Activated naive CD4-positive, alpha-beta T cell treated with anti-CD3 and anti-CD28 coated beads, Interleukin-2, amount 50 U/mL, for 24 hours (primary cell): Measurements from ENCODE around the gene PCED1B.
A peak's percentile ranks its signal among the peaks of the same experiment; 100 is the strongest.
"Not testable (repeated sequence)": the region's sequence is repeated elsewhere in the genome, so short reads cannot be mapped to it uniquely, and the experiment has no call there.

Experiments used
- H3K27ac Mint-ChIP-seq: one replicate; pipeline ENCODE4 v1.8.0; 2021; ENCODE audit warnings: mild to moderate bottlenecking, mixed read lengths
- H3K27me3 Mint-ChIP-seq: one replicate; pipeline ENCODE4 v1.8.0; 2021; ENCODE audit warnings: mixed read lengths
- H3K36me3 Mint-ChIP-seq: one replicate; pipeline ENCODE4 v1.8.0; 2021; ENCODE audit warnings: mixed read lengths
- H3K4me1 Mint-ChIP-seq: one replicate; pipeline ENCODE4 v1.8.0; 2021; ENCODE audit warnings: mixed read lengths
- H3K4me3 Mint-ChIP-seq: one replicate; pipeline ENCODE4 v1.8.0; 2021; ENCODE audit warnings: mild to moderate bottlenecking, mixed read lengths
- H3K9me3 Mint-ChIP-seq: one replicate; pipeline ENCODE4 v1.8.0; 2021; ENCODE audit warnings: mixed read lengths

The PCED1B gene, protein sequence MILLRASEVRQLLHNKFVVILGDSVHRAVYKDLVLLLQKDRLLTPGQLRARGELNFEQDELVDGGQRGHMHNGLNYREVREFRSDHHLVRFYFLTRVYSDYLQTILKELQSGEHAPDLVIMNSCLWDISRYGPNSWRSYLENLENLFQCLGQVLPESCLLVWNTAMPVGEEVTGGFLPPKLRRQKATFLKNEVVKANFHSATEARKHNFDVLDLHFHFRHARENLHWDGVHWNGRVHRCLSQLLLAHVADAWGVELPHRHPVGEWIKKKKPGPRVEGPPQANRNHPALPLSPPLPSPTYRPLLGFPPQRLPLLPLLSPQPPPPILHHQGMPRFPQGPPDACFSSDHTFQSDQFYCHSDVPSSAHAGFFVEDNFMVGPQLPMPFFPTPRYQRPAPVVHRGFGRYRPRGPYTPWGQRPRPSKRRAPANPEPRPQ

DNA sequence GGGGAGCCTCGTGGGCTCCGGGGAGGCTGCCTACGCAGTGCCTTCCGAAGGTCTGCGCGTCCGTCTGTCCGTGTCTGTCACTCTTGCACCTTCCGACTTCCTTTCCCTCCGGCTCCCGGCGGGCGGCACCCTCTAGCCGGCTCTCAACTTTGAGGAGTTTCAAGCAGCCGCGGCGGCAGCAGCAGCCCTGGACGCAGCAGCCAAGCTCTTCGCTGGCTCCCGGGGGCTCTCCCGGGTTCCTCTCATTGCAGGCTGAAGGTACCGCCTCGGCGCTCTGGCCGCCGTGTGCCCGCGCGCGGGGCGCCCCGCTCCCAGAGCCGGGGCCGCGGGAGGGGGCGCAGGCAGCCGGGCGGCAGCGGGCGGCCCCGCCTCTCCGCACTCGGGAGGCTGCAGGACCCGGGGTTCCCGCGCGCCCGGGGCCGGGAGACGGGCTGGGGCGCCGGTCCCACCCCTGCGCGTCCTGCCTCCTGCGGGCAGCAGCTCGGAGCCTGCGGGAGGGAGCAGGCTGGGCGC lies at the start of gene PCED1B, which contains the start of gene AMIGO2:
PCED1B (plus strand) TSS at position 154 of the 513 bp plus-strand sequence. CDS start 155,443 bp downstream, outside the sequence.
AMIGO2 (minus strand) TSS at position 492 of the 513 bp plus-strand sequence. CDS start 957 bp downstream, outside the sequence.
- H3K4me3 Mint-ChIP-seq = peak within 1 kb of the TSS; percentile 100
- peaks cover 19% of the 10 kb centered on the region for H3K36me3 Mint-ChIP-seq
- H3K27ac Mint-ChIP-seq = peak within 1 kb of the TSS; percentile 99
- no peaks in the 10 kb centered on the region for H3K27me3 Mint-ChIP-seq
- H3K4me1 Mint-ChIP-seq = peaks cover 77% of the 10 kb centered on the region
- no peaks in the 10 kb centered on the region for H3K9me3 Mint-ChIP-seq

DNA sequence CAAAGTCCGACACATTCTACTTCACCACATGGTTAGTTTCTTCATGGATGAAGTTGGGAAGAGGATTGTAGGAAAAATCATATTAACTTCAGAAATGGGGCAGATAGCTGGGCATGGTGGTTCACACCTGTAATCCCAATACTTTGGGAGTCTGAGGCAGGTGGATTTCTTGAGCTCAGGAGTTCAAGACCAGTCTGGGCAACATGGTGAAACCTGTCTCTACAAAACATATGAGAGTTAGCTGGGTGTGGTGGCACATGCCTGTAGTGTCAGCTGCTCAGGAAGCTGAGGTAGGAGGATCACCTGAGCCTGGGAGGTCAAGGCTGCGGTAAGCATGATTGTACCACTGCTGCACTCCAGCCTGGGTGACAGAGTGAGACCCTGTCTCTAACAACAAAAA lies 49.5 kb upstream of the PCED1B start:
- no peak overlapping the region for H3K4me3 Mint-ChIP-seq
- no peaks in the 10 kb centered on the region for H3K36me3 Mint-ChIP-seq
- peaks cover 36% of the 10 kb centered on the region for H3K4me1 Mint-ChIP-seq
- H3K27ac Mint-ChIP-seq = no peak overlapping the region
- H3K27me3 Mint-ChIP-seq = peaks cover 1% of the 10 kb centered on the region
- H3K9me3 Mint-ChIP-seq = no peaks in the 10 kb centered on the region

DNA sequence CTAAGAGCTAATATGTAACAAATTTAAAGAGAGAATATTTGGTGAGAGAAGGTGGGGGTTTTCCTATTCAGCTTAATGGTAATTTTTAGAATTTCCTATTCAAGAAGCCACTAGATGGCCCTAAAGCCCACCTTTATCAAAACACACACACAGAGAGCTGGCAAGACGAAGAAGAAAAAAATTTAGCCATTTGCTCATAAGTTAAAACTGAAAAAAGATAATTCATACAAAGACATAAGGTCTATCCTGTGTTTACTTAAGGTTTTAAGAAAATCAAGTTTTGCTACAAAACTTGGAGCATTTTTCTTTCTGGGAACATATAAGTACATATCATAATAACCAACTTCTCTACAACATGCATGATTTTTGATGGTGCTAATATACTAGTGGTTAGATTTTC lies 46.8 kb upstream of the PCED1B start:
- peaks cover 46% of the 10 kb centered on the region for H3K4me1 Mint-ChIP-seq
- H3K36me3 Mint-ChIP-seq = no peaks in the 10 kb centered on the region
- H3K4me3 Mint-ChIP-seq = peak overlapping the region; percentile 0
- H3K9me3 Mint-ChIP-seq = no peaks in the 10 kb centered on the region
- peak overlapping the region; percentile 6 for H3K27ac Mint-ChIP-seq
- no peaks in the 10 kb centered on the region for H3K27me3 Mint-ChIP-seq

DNA sequence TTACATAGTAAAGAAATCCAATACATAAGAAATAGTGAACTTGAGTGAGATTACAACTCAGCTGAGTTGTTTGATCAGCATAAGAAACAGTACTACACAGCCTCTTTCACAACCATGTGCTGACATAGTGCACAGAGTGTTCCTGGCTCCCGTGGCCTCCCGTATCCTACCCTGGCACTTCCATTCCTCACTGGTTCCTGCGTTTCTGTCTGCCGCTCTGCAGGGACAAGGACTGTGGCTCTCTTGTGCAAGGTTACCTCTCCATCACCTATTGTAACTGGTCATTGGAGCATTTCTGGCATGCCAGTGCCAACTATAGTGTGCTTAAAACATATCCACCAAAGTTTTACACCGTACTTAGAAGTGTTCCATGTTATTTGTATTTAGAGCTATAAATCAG lies 46.3 kb upstream of the PCED1B start:
- no peaks in the 10 kb centered on the region for H3K27me3 Mint-ChIP-seq
- H3K9me3 Mint-ChIP-seq = no peaks in the 10 kb centered on the region
- peak overlapping the region; percentile 85 for H3K27ac Mint-ChIP-seq
- no peaks in the 10 kb centered on the region for H3K36me3 Mint-ChIP-seq
- peak overlapping the region; percentile 53 for H3K4me3 Mint-ChIP-seq
- H3K4me1 Mint-ChIP-seq = peaks cover 47% of the 10 kb centered on the region

DNA sequence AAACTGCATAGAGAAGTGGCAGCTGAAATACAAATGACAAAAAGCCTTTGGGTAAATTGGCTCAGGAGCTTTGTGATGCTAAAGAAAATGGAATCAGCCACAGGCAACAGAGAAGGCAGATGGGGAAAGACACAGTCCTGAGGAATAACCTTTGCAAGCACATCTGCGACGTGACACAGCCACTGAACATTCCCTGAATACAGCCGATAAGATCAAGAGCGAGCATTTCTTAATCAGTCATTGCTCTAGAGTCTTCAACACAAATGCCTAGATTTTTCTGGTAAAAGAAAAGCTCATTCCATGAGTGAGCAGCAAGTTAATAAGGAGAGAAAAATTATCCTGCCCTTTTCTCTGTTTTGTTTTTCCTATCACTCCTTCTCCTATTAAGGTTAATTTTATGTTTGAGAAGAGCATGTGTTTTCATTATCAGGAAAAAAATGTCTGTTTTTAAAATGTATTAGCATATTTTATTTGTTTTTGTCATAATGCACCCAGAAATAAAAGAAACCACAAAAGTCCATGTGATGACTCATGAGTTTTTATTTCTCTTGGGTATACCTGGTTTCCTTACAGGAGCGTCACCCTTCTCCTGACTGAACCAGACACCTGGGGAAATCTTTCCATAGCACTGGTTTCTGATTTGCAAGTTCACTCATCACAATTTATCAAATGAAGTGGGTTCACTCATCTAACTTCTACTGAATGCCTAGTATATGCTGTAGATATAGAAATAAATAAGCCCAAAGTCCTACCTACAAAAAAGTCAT lies 45.4 kb upstream of the PCED1B start:
- H3K4me1 Mint-ChIP-seq = peaks cover 52% of the 10 kb centered on the region
- H3K27me3 Mint-ChIP-seq = no peaks in the 10 kb centered on the region
- no peaks in the 10 kb centered on the region for H3K9me3 Mint-ChIP-seq
- no peaks in the 10 kb centered on the region for H3K36me3 Mint-ChIP-seq
- H3K4me3 Mint-ChIP-seq = no peak overlapping the region
- H3K27ac Mint-ChIP-seq = peak overlapping the region; percentile 75

DNA sequence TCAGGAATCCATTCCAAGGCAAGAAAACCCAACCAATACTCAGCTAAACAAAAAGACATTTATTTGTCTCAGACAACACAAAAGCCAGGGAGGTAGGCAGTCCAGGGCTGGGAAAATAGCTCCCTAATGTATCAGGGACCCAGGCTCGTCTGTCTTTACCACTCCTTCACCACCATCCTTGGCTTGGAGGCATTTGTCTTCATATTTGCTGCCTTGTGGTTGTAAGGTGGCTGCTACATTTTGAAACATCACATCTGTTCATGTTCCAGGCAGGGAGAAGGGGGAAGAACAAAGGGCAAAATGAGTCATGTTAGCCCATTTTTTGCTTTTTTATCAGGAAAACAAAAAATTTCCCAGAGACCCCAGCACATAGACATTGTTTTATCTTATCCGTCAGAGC lies 44.8 kb upstream of the PCED1B start:
- no peaks in the 10 kb centered on the region for H3K27me3 Mint-ChIP-seq
- H3K36me3 Mint-ChIP-seq = no peaks in the 10 kb centered on the region
- no peak overlapping the region for H3K27ac Mint-ChIP-seq
- no peak overlapping the region for H3K4me3 Mint-ChIP-seq
- no peaks in the 10 kb centered on the region for H3K9me3 Mint-ChIP-seq
- peaks cover 51% of the 10 kb centered on the region for H3K4me1 Mint-ChIP-seq

DNA sequence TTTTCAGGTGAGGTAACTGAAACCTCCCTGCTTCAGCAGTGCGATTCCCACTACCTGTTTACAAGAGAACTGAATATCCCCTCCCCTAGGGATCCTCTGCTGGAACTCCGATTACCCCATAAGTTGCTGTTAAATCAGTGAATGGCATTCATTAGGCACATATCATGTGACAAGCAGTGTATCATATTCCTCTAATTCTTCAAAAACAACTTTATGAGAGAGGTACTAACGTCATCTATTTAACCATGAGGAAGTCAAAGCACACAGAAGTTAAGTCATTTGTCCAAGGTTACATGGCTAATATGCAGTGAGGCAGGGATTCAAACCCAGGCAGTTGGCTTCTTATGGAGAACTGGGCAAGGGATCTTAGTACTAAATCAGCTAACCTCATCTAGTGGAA lies 43.9 kb upstream of the PCED1B start:
- Mint-ChIP-seq H3K27ac (no peak overlapping the region), H3K4me1 (peaks cover 46% of the 10 kb centered on the region), H3K9me3 (no peaks in the 10 kb centered on the region), H3K4me3 (no peak overlapping the region), H3K36me3 (no peaks in the 10 kb centered on the region), H3K27me3 (no peaks in the 10 kb centered on the region)

DNA sequence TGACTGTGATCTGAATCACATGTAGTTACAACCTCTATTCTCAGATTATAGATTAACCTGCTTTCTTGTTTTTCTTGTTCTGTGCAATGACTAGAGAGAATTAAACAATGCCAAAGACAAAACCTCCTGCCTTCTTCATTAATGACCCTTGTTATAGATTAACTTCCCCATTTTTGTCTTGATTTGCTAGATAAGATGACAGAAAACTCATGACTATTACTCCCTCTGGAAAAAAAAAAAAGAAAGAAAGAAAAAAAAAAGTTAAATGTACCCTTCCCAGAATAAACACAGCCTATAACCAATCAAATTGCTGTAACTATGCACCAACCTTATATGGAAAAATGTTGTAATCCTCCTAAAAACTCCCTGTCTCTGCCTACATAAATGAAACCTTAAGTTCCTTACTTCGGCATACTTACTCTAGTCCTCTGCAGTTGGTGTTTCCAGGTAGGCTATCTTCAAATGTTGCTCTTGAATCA lies 41.1 kb upstream of the PCED1B start:
- Mint-ChIP-seq H3K9me3 (no peaks in the 10 kb centered on the region), H3K27me3 (no peaks in the 10 kb centered on the region), H3K36me3 (no peaks in the 10 kb centered on the region), H3K4me1 (peaks cover 31% of the 10 kb centered on the region), H3K27ac (no peak overlapping the region), H3K4me3 (no peak overlapping the region)

DNA sequence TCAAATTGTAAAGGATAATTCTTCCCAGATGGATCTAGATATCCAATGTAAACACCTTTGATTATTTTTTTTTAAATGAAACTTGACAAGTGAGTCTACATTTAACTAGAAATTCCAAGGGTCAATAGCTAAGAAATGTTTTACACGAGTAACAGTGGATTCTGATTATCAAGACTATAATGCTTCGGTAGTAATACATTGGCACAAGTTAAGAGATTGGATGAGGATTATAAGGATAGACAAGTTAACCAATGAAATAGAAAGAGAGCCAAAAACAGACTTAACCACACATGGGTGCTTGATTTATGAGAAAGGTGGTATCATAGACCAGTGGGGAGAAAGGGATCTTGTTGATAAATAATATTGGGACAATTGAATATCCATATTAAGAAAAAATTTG lies 40.3 kb upstream of the PCED1B start:
- Mint-ChIP-seq H3K27ac (no peak overlapping the region), H3K36me3 (no peaks in the 10 kb centered on the region), H3K27me3 (no peaks in the 10 kb centered on the region), H3K4me3 (no peak overlapping the region), H3K4me1 (peaks cover 24% of the 10 kb centered on the region), H3K9me3 (no peaks in the 10 kb centered on the region)

DNA sequence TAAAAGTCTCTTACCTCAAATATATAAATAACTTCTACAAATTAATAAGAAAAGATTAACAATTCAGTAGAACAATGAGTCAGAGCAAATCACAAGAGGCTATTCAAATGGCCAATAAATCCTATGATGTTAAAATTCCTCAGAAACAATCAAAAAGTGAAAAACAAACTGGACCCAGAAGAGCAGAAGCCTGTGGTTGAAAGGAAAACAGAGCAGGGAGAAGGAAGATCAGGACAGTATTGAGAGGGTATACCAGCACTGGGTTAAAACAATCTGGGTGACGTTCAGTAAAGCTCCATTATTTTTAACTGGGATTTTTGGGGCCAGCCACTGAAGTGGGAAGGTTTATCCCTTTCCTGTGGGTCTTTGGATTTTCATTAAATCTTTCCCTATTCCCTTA lies 39.7 kb upstream of the PCED1B start:
- H3K4me3 Mint-ChIP-seq = no peak overlapping the region
- H3K9me3 Mint-ChIP-seq = no peaks in the 10 kb centered on the region
- peaks cover 17% of the 10 kb centered on the region for H3K4me1 Mint-ChIP-seq
- H3K27me3 Mint-ChIP-seq = no peaks in the 10 kb centered on the region
- no peak overlapping the region for H3K27ac Mint-ChIP-seq
- H3K36me3 Mint-ChIP-seq = no peaks in the 10 kb centered on the region

DNA sequence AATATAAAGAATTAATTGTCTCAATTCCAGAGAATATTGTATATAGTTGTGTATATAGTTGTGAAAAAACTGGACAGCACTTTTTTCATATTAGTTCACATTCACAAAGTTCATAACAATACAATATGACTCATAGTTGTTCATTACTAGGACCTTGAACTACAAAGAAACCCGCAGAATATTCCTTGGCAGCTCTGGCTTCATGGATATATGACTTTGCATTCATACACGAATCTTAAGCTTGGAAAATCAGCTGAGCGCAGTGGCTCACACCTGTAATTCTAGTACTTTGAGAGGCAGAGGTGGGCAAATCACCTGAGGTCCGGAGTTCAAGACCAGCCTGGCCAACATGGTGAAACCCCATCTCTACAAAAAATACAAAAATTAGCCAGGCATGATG lies 38.1 kb upstream of the PCED1B start:
- H3K27me3 Mint-ChIP-seq = no peaks in the 10 kb centered on the region
- H3K4me3 Mint-ChIP-seq = no peak overlapping the region
- no peaks in the 10 kb centered on the region for H3K36me3 Mint-ChIP-seq
- H3K9me3 Mint-ChIP-seq = no peaks in the 10 kb centered on the region
- no peak overlapping the region for H3K27ac Mint-ChIP-seq
- peaks cover 6% of the 10 kb centered on the region for H3K4me1 Mint-ChIP-seq

DNA sequence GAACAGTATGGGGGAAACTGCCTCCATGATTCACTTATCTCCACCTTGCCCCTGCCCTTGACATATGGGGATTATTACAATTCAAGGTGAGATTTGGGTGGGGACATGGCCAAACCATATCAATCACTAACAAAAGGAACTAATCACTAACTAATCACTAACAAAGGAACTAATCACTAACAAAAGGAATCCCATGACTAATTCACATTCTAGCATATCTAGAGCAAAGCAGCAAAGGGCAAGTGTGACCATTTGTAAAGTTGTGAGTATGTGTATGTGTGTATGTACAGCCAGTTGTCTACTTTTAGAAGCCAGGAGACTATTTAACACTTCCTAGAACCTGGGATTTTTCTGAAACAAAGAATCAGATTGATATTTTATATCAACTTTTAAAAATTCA lies 30.9 kb upstream of the PCED1B start:
- Mint-ChIP-seq H3K9me3 (peaks cover 4% of the 10 kb centered on the region), H3K36me3 (peaks cover 10% of the 10 kb centered on the region), H3K27ac (no peak overlapping the region), H3K27me3 (no peaks in the 10 kb centered on the region), H3K4me3 (no peak overlapping the region), H3K4me1 (no peaks in the 10 kb centered on the region)

DNA sequence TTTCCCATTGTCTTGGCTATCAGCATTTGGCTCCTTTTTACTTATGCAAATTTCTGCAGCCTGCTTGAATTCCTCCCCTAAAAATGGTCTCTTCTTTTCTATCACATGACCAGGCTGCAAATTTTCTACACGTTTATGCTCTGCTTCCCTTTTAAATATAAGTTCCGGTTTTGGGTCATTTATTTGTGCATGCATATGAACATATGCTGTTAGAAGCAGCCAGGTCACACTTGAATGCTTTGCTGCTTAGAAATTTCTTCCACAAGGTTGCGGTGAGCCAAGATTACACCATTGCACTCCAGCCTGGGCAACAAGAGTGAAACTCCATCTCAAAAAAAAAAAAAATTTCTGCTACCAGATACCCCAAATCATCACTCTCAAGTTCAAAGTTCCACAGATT lies 28.1 kb upstream of the PCED1B start:
- not testable (repeated sequence) for H3K9me3 Mint-ChIP-seq

DNA sequence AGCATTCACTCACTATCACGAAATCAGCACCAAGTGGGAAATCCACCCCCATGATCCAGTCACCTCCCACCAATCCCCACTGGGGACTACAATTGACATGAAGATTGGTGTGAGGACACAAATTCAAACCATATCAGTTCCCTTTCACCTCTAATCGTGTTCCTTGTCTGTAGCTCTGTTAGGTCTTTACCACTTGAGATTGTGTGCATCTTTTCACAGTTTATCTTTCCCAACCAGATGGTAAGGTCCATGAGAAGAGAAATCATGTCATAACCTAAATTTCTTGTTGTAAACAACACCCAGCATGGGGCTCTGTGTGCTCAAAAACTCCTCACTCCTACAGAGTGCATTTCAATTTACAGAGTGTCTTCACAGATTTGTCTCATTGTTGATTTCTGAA lies 27.1 kb upstream of the PCED1B start:
- no peak overlapping the region for H3K27ac Mint-ChIP-seq
- no peak overlapping the region for H3K4me3 Mint-ChIP-seq
- H3K4me1 Mint-ChIP-seq = no peaks in the 10 kb centered on the region
- H3K36me3 Mint-ChIP-seq = peaks cover 14% of the 10 kb centered on the region
- no peaks in the 10 kb centered on the region for H3K27me3 Mint-ChIP-seq
- peaks cover 9% of the 10 kb centered on the region for H3K9me3 Mint-ChIP-seq

More for the DNA sequence above, 28.1 kb upstream of the PCED1B start:
- not testable (repeated sequence) for H3K27ac Mint-ChIP-seq, H3K4me3 Mint-ChIP-seq, H3K27me3 Mint-ChIP-seq, H3K36me3 Mint-ChIP-seq, H3K4me1 Mint-ChIP-seq

DNA sequence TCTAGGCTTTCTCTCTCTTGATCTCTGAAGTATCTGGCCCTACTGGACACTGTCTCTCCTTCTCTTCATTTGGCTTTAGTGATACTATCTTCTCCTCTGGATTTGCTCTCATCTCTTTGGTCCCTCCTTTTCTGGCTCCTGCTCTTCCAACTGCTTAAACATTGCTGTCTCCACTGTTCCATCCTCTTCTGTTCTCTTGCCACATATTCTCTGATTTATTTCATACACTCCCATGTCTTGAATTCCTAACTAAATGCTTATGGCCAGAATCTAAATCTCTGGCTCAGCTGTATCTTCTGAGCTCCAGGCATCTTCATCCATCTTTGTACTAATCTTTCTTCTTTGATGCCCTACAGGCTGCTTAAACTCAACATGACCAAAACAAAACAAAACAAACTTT lies 25.5 kb upstream of the PCED1B start:
- H3K9me3 Mint-ChIP-seq = peaks cover 9% of the 10 kb centered on the region
- H3K4me3 Mint-ChIP-seq = no peak overlapping the region
- no peaks in the 10 kb centered on the region for H3K4me1 Mint-ChIP-seq
- no peaks in the 10 kb centered on the region for H3K27me3 Mint-ChIP-seq
- no peak overlapping the region for H3K27ac Mint-ChIP-seq
- H3K36me3 Mint-ChIP-seq = peaks cover 14% of the 10 kb centered on the region

DNA sequence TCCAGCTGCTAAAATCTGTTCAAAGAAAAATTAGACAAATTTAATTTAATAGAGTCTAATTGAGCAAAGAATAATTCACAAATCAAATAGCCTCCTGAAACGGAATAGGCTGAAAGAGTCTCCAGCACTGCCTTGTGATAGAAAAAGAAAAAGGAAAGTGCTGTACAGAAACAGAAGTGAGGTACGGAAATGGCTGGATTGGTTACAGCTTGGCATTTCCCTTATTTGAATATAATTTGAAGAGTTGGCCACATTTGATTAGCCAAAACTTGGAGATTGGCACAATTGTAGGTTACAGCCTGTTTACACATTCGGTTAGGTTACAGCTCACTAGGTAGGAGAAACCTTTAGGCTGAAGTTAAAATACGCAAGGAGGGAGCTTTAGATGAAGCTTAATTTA lies 24.8 kb upstream of the PCED1B start:
- no peaks in the 10 kb centered on the region for H3K4me1 Mint-ChIP-seq
- no peaks in the 10 kb centered on the region for H3K27me3 Mint-ChIP-seq
- peaks cover 14% of the 10 kb centered on the region for H3K36me3 Mint-ChIP-seq
- peaks cover 12% of the 10 kb centered on the region for H3K9me3 Mint-ChIP-seq
- H3K4me3 Mint-ChIP-seq = no peak overlapping the region
- H3K27ac Mint-ChIP-seq = no peak overlapping the region
